D721Med (cell line): ENCODE data around the gene GABPB1.

Experiments
- DNase-seq: peaks from one replicate; pipeline ENCODE4 v3.0.0; 2011; ENCODE audit warnings: low spot score; ENCODE audit not compliant: insufficient read length
- FAIRE-seq: peaks from 2 replicates; lab custom pipeline; 2011; peaks lifted over from hg19 to GRCh38; lab: Jason Lieb, UNC
- CTCF ChIP-seq: IDR thresholded peaks from 2 replicates; pipeline ENCODE4 v1.5.1; 2012; ENCODE audit warnings: mild to moderate bottlenecking, control low read depth; ENCODE audit not compliant: insufficient read depth; ENCODE audit errors: missing control alignments

GABPB1 gene

GRCh38 chr15:50355980-50356379 lies 982 bp upstream of the GABPB1 start:
- FAIRE-seq (no peak), DNase-seq (no peak)
- TF ChIP-seq CTCF, result no peak

- TF ChIP-seq CTCF, result no peak
- FAIRE-seq, result no peak
- DNase-seq, result no peak
Observed at GRCh38 chr15:50355619-50355905, 564 bp upstream of the GABPB1 start.

- DNase-seq (no peak), FAIRE-seq (no peak)
Observed at GRCh38 chr15:50353975-50354837, 792 bp downstream of the GABPB1 start.

GRCh38 chr15:50353251-50353974 lies 1.6 kb downstream of the GABPB1 start:
- no peak for TF ChIP-seq CTCF
- DNase-seq, result no peak
- no peak for FAIRE-seq

More at GRCh38 chr15:50353975-50354837, 792 bp downstream of the GABPB1 start:
- no peak for TF ChIP-seq CTCF

- FAIRE-seq (no peak), DNase-seq (no peak)
- TF ChIP-seq CTCF, result no peak
Observed at GRCh38 chr15:50350621-50351020, 4.4 kb downstream of the GABPB1 start.

- no peak for DNase-seq
- no peak for FAIRE-seq
- TF ChIP-seq CTCF, result no peak
Observed at GRCh38 chr15:50345298-50345697, 9.7 kb downstream of the GABPB1 start.
